GM18868 (cell line): ENCODE results near the gene OR10C1.
"Not testable (repeated sequence)": the region's sequence is repeated elsewhere in the genome, so short reads cannot be mapped to it uniquely, and the experiment has no call there.

Experiments
- ATAC-seq: cut with Tn5 transposase; IDR thresholded peaks from one replicate; pipeline ENCODE4 v1.9.1; 2021; ENCODE audit warnings: mild to moderate bottlenecking, moderate library complexity; ENCODE audit not compliant: unreplicated experiment

Gene OR10C1

GRCh38 chr6:29439006-29439405 lies at the start of gene OR10C1:
Gene OR10C1, plus strand, starts transcription at chr6:29439306. Its CDS starts 710 bp downstream, at chr6:29440016.
- ATAC-seq = no peak

- ATAC-seq = no peak
Measured at GRCh38 chr6:29395331-29395730, 43.8 kb upstream of the OR10C1 start, which contains the start of gene OR12D2. Gene OR12D2, plus strand, starts transcription at chr6:29395631. Its CDS starts 1,069 bp downstream, at chr6:29396700.

GRCh38 chr6:29399525-29399924 lies 39.6 kb upstream of the OR10C1 start:
- ATAC-seq = no peak

GRCh38 chr6:29403801-29404200 lies 35.3 kb upstream of the OR10C1 start:
- ATAC-seq = no peak

DNA sequence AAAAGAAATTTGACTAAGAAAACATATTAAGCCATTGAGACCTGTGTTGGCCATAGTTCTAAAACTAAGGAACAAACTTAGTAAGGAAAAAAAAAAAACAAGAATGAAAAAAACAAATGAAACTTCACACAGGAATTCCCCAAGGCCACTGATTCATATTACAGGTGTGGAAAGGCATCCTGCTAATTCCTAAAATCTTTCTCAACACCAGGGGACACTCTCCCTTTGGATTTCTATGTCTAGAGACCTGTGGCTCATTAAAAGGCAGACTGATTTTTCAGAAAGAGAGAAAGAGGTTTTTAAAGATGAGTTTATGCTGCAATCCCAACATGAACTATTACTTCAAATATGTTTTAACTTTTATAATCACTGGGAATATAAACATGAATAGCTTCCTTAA lies 24.5 kb upstream of the OR10C1 start, which contains the start of gene OR12D1:
Gene OR12D1, plus strand, starts transcription at position 341 of the 400 bp plus-strand sequence.
- no peak for ATAC-seq

- ATAC-seq = no peak
Measured at GRCh38 chr6:29419516-29419915, 19.6 kb upstream of the OR10C1 start.

- no peak for ATAC-seq
Measured at GRCh38 chr6:29424168-29424567, 14.9 kb upstream of the OR10C1 start.

DNA sequence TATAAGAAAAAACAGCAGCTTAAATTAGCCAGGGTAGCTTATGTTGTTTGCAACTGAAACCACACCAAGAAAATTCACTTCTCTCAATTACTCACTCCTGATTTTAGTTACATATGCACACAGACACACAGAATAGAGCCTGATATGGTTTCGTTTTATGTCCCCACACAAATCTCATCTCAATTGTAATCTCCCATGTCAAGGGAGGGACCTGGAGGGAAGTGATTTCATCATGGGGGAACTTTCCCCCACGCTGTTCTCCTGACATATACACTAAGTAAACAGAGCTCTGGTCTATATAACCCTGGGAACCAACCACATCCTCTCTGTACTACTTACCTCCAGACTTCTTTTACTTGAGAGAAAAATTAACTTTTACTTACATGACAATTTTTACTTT lies 14.5 kb upstream of the OR10C1 start:
- ATAC-seq = no peak

DNA sequence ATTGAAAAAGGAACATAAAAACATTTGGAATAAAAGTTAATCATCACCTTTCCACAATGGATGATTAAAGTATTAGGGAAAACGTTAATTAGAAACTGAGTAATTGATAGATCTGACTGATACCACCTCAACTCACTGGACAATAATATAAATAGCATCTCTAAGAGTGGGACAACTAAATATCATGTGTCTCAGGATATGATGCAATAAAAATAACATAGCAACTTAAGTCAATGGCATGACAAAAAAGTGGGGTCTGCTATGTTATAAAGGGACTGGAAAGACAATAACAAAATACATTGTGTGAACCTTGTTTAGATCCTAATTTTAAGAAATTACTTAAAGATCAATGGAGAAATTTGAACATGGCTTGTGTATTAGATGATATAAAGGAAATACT lies 14.0 kb upstream of the OR10C1 start:
- no peak for ATAC-seq

DNA sequence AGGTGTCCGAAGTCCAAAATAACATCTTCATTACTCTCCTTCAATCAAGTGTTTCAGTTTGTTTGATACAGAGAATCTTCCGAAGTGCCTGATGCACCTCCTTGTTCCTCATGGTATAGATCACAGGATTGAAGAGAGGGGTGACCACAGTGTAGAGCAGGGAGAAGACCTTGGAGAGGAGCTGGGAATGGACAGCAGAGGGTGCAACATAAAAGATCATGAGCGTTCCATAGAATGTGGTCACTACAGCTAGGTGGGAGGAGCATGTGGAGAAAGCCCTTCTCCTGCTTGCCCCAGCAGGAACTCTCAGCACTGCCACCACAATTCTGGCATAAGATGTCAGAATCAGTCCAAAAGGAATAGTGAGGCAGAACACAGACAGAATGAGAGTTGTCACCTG lies 12.5 kb upstream of the OR10C1 start:
- ATAC-seq = no peak

DNA sequence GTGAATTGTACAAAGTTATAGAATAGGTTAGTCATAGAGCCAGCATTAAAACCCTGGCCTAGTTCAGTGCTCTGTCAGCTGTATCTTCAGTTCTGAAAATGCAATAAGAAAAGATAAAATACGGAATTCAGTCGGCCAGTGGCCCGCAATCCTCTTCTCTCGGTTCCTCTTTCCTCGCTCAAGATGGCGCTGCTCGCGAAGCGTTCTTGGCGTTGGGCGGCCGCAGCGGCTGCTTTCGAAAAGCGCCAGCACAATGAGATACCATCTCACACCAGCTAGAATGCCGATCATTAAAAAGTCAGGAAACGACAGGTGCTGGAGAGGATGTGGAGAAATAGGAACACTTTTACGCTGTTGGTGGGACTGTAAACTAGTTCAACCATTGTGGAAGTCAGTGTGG lies 2.4 kb upstream of the OR10C1 start:
- ATAC-seq = not testable (repeated sequence)

DNA sequence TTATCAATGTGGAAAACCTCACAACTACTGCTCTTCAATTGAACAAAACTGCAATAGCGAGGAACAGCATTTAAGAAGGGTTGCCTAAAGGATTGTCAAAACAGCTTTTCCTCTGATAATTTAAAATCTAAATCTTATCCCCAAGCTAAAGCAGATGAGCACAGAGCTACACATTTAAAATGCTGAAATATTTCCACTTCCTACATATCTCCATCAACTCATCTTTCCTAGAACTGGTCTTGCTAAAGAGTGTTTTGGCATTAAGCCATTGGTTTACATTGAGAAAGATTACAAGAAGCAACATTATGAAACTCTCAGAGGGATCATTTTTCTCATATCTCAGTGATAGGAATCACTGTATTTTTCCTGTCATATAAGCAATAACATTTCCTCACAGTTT lies 3.6 kb downstream of the OR10C1 start:
- ATAC-seq = no peak

- ATAC-seq = not testable (repeated sequence)
Measured at GRCh38 chr6:29444031-29444430, 4.9 kb downstream of the OR10C1 start.

DNA sequence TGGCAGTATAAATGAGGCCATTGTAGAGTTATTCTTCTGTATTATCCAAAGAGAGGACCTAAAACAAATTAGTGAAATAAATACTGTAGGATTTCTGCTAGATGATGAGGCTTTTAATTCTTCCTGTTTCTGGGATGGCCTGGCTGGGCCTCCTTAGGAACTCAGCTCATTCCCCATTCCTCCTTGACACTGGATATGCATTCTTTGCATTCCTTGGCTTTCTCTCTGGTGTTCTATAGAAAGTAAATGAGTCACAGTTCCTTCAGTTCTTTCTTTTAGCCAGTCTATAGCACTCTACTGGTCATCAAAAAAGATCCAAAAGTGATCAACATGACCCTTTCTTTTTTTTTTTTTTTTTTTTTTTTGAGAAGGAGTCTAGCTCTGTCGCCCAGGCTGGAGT lies 8.6 kb downstream of the OR10C1 start:
- no peak for ATAC-seq

DNA sequence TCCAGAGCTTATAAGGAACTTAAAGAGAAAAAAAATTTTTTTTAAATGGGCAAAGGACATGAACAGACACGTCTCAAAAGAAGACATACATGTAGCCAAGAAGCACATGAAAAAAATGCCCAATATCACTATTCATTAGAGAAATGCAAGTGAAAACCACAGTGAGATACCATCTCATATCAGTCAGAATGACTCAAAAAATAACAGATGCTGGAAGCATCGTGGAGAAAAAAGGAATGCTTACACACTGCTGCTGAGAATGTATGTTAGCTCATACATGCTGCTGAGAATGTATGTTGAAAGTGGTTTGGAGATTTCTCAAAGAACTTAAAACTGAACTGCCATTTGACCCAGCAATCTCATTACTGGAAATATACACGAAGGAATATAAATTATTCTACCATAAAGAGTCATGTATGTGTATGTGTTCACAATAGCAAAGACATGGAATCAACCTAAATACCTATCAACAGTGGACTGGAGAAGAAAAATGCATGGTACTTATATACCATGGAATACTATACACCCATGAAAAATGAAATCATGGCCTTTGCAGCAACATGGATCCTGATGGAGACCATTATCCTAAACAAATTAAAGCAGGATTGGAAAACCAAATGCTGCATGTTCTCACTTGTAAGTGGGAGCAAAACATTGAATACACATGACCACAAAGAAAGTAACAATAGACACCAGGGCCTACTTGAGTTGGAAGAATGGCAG lies 12.5 kb downstream of the OR10C1 start:
- no peak for ATAC-seq

- no peak for ATAC-seq
Measured at GRCh38 chr6:29456971-29457370, 17.9 kb downstream of the OR10C1 start, which contains the start of the genes OR11A1 and OR2H1. Gene OR11A1, minus strand, starts transcription at chr6:29457071. Its CDS starts 29,430 bp downstream, at chr6:29427641. Gene OR2H1, plus strand, starts transcription at chr6:29457155. Its CDS starts 4,615 bp downstream, at chr6:29461770.

GRCh38 chr6:29461021-29461814 lies 22.1 kb downstream of the OR10C1 start:
- ATAC-seq = no peak

DNA sequence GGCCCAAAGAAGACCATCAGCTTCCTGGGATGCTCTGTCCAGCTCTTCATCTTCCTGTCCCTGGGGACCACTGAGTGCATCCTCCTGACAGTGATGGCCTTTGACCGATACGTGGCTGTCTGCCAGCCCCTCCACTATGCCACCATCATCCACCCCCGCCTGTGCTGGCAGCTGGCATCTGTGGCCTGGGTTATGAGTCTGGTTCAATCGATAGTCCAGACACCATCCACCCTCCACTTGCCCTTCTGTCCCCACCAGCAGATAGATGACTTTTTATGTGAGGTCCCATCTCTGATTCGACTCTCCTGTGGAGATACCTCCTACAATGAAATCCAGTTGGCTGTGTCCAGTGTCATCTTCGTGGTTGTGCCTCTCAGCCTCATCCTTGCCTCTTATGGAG lies 22.9 kb downstream of the OR10C1 start:
- no peak for ATAC-seq

DNA sequence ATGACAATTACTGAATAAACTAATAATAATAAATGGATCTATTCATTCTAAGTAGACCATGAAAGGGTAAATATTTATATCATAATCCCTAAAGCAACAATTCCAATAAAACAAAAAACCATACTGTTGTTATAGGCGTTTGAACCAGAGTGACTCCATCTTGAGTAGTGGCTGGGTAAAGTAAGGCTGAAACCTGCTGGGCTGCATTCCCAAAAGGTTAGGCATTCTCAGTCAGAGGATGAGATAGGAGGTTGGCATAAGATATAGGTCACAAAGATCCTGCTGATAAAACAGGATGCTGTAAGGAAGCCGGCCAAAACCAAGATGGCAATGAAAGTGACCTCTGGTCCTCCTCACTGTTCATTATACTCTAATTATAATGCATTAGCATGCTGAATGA lies 26.2 kb downstream of the OR10C1 start:
- ATAC-seq = no peak

GRCh38 chr6:29465801-29466200 lies 26.7 kb downstream of the OR10C1 start:
- ATAC-seq = no peak

DNA sequence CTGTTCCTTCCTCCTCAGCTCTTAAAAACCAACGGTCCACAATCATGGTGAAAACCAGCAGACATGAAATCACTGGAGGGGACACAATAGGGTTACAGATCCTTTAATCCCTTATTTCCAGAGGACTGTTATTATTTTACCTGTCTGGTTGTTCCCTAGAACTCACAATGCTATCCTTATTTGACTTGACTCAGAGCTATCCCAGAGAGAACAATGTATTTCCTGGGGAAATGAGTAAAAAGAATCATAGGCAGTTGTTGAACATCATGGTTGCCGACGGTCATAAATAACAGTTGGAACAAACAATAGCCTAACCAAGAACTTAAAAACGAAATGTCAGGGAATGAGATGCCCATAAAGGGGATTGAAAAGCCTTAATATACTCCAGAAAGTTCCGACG lies 27.1 kb downstream of the OR10C1 start:
- ATAC-seq = no peak

GRCh38 chr6:29474996-29475395 lies 35.9 kb downstream of the OR10C1 start:
- ATAC-seq = no peak
